Pulmonary artery endothelial cell (primary cell): Measurements from ENCODE around the gene PCDH9. TPM values are rescaled to one million over a fixed set of nuclear protein-coding genes. Genes with fewer than 3 reads are reported as not detected.
"Not testable (repeated sequence)": the region's sequence is repeated elsewhere in the genome, so short reads cannot be mapped to it uniquely, and the experiment has no call there.

Source experiments
- DNase-seq: peaks from one replicate; pipeline ENCODE4 v3.0.0-alpha.2; 2011; ENCODE audit warnings: low read depth, low spot score
- total RNA-seq: library from RNA; depleted of rRNA; stranded (reverse); fragments of >200 nt; gene quantifications from 2 replicates; pipeline ENCODE4 v1.2.3, GENCODE V29; 2014

PCDH9 gene
- total RNA-seq, 1 donor from 2014 or later: 2.9 TPM

DNA sequence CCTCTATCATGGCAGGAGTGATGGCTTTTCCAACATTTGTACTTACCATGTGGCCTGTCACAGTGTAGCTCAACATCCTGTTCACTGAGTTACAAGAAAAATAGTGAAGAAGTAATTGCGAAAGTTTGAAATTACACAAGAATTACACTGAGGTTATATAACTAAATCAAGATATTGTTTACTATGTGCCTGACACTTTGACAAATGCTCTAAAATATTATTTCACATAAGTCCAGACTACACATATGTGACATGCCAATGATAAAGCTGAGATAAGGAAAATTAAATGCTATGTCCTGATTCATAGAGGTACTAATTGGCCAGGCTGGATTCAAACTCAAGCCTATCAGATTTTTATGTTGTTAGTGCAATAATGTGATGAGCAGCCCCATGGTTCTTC lies 451.7 kb downstream of the PCDH9 start:
- no peak for DNase-seq

DNA sequence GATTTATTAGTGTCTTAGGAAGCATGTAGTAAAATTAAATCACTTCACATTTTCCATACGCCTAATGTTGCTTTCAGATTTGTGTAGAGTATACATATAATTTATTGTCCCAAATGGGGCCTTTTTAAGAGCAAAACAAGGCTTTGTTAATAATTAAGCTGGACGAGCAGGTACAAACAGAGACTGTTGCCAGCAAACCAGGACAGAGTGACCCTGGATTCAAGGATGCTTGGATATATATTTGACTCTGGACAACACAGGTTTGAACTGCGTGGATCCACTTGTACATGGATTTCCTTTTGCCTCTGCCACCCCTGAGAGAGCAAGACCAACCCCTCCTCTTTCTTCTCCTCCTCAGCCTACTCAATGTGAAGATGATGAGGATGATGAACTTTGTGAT lies 454.9 kb downstream of the PCDH9 start:
- DNase-seq: no peak

DNA sequence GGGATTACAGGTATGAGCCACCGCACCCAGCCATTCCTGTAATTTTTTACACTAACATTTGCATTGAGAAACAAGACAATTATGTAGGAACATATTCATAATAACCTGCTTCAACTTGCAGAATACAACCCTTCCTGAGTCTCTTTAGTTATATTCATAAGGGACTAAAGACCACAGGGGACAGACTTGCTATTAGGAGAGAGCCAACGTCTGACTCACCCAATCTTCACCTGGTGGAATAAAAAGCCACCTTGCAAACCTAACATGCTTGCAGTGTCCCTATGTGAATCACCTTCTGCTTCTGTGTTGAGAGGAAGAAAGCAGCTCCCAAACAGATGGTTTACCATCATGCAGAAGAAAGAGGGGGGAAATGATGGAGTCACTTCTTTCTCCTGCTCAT lies 456.1 kb downstream of the PCDH9 start:
- DNase-seq: no peak

DNA sequence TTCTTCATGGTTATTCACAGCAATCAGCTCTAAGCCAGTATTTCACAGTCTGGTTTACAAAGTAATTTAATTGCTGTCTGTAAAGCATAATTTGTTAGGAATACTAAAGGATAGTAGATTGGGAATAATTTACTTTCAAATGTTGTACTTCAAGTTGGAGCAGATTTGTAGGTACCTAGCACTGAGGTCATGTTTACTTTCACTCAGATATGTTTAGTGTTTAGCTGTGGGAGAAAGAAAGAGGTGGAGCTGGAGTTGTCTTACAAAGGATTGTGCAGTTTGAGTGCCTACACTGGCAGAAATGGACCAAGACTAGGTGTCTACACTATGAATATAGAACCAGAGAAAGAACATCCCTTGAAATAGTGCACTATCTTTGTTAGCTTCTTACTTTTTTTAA lies 464.6 kb downstream of the PCDH9 start:
- DNase-seq: no peak

DNA sequence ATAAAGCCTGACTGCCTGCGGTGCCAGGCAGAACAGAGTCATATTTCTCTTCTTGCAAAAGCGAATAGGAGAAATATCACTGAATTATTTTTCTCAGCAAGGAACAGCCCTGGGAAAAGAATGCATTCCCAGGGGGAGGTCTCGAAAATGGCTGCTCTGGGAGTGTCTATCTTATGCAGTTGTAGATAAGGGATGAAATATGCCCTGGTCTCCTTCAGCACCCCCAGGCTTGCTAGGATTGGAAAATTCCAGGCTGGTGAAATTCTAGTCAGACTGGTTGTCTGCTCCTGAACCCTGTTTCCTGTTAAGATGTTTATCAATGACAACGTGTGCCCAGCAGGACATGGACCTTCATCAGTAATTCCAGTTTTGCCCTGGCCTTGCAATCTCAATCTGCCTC lies 469.5 kb downstream of the PCDH9 start:
- not testable (repeated sequence) for DNase-seq

DNA sequence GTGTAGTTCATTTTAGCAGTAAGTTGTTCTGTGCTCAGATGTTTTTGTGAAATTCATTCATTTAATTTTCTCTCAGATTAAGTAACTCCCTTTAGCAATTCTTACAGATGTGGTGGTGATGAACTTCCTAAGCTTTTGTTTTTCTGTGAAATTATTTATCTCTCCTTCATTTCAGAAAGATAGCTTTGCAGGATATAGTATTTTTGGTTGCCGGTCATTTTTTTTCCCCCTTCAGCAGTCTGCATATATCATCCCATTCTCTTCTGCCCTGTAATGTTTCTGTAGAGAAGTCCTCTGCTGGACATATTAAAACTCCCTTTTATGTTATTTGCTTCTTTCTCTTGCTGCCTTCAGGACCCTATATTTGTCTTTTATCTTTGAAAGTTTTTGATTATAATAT lies 470.2 kb downstream of the PCDH9 start:
- DNase-seq: no peak

DNA sequence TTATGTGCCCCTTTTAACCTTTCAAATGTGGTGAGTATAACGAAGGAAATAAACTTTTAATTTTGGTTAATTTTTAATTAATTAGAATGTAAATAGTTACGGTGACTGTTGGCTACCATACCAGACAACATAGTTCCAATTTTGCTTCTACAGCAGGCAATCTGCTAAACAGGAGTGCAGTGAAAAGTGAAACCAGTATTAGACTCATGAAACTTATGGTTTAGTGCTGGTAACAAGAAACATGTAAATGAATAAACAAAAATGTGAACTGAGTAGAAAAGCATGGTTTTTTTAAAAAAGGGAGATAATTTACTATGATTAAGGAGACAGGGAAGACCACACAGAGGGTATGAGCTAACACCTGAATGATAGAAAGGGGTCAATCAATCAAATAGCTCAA lies 478.4 kb downstream of the PCDH9 start:
- no peak for DNase-seq

DNA sequence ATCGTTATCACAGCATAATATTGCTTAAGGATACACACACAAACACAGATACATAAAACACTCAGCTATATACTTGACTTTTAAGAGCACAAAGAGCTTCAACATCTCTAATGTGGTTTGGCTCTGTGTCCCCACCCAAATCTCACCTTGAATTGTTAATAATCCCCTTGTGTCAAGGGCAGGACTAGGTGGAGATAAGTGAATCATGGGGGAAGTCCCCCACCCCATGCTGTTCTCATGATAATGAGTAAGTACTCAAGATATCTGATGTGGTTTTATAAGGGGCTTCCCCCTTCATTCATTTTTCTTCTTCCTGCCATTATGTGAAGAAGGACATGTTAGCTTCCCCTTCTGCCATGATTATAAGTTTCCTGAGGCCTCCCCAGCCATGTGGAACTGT lies 481.4 kb downstream of the PCDH9 start:
- DNase-seq: no peak

DNA sequence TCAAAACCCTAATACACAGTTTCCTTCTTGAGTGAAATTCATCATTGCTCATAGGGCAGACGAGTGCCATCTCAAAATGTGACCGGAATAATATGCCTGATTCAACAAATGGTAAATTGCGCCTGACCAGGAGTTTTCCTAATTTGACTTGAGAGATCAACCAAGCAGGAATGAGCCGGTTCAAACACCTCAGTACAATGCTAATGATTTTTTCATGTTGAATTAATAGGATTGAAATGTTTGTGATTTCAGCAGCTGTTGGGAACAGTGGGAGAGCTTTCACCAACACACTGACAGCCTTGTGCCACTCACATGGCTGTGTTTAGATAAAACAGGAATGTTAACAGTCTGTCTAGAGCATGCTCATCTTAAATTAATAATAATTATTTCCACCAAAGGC lies 484.8 kb downstream of the PCDH9 start:
- no peak for DNase-seq

DNA sequence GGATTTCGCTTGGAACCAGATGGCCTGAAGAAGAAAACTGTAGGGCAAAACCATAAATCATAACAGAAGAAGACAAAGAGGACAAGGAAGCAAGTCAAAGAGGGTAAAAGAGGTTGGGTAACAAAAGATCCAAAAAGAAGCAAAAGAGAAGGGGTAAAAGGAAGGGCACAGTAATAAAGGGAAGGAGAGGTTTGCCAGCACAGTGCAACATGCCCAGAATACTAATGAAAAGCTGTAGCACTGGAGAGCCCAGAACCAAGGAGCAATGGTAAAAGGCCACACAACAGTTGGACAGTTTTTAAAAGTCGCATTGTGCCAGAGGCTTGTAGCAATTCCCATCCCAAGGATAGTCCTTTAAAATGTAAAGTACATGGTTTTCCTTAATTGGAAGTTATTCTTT lies 506.6 kb downstream of the PCDH9 start:
- DNase-seq: no peak

DNA sequence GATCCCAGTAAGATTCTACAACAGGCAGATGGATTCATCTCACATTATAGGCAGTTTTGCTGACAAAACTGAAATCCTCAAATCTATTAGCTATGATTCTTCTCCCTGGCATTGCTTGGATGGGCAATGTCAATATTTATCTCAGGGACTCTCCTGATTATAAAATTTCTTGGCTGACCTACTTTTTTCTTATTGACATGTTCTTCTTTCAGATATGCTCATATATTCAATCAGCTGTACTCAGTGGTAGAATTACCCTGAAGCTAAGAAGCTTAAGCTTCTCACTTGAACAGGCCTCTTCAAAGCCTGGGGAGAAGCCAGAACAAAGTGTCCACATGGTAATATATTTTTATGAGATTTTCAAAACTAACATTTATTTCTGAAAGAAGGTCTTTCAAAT lies 513.6 kb downstream of the PCDH9 start:
- no peak for DNase-seq

DNA sequence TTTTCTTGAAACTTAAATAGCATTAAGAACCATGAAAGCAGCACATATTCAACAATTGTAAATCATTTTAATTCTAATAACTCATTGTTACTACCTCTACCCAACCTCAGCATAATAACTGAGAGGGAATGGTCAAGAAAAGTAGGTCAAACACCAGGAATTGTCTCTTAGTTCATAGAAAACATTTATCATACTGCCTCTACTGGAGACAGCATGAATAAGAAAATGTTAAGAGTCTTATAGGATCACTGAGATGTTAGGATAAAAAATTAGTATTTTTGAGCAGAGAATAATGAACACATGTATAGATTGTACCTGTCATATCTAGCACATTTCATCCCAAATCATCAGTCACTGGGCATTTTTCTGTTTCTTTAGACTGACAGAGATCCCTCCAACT lies 515.3 kb downstream of the PCDH9 start:
- DNase-seq: no peak

DNA sequence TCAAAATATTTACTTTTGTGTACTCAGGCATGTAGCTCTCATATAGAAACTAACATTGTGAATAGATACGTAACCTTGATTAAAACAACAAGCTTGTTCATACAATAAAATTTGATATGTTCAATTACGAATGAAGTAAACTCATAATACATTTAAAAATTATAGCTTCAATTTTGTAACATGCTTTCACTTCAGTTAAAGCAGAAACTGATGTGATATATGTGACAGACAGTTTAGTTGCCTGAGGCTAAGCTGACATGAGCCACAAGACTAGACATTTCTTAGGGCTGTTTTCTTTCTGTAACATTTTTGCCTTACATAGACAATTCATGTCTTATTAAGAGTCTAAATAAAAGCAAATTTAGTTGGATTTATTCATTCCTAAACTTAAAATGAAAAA lies 526.0 kb downstream of the PCDH9 start:
- DNase-seq: no peak

DNA sequence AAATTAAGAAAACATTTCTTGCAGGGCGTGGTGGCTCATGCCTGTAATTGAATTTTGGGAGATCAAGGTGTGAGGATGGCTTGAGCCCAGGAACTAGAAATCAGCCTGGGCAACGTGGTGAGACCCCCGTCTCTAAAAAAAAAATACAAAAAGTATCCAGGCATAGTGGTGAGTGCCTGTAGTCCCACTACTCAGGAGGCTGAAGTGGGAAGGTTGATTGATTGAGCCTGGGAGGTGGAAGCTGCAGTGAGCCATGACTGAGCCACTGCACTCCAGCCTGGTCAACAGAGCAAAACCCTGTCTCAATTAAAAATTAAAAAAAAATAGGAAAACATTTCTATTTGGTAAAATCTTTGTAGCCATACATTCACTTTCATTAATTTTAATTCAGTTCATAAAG lies 526.5 kb downstream of the PCDH9 start:
- no peak for DNase-seq

DNA sequence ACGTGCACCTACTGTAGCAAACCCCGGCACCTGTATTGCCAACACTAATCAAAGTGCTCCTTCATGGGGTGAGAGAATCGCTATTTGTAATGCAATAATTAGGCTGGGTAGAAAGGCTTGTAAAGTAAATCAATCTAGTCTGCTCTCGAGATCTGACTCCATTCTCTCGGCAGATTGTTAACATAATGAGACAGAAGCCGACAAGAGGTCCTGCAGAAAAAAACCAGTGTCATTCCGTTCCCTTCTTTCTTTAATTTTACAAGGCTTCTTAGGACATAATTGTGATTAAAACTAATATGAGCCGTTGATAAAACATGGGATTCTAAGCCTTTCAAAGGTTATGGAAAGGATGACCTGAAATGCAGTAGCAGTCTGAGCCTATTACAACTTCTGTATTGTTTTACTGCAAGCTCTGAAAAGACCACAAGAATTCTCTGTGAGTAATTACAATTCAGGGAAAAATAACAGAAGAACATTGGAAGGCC lies 530.0 kb downstream of the PCDH9 start:
- DNase-seq: no peak

DNA sequence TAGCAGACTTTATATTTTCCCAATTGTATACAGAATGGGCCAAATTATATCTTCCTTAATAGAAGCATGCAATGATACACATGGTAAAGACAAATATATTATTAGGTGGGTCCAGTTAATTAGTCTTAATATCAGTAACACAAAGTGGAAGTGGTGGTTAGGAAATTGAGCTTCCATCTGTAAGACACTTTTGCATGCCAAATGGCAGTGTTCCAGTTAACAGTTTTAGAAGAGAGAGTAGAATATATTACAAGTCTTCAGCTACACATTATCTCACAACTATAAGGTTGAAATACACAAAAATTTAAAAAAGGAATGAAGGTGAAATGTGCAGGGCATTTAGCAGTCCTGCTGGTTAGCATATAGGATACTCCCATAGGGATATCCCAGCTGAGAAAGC lies 536.5 kb downstream of the PCDH9 start:
- DNase-seq: no peak

DNA sequence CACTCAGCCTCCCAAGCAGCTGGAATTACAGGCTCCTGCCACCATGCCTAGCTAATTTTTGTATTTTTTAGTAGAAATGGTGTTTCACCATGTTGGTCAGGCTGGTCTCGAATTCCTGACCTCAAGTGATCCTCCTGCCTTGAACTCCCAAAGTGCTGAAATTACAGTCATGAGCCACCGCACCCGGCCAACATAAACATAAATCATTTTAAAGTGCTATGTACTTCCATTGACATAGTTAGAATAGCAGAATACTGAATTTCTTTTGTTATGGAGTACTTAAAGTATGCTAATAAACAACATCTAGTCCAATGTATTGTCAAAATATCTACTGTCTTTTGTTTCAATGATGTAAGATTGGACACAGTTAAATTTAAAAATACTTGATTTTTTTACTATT lies 539.0 kb downstream of the PCDH9 start:
- DNase-seq: no peak

DNA sequence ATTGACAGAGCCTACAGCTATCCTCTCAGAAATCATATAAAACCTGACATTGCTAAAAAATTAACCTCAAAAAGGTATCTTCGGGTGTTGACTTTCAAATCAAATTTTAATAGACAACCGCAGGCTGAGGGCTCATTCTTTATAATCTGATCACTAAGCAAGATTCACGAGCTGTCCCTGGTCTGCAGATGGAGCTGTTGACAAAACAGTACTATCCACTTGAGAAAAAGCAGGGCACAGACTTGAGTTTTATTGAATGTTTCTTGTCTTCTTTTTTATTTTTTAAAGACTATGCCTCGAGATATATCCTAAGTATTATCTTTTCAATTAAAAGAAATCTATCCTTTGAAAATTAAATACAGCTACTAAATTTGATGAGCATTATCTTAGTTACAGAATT lies 540.5 kb downstream of the PCDH9 start:
- no peak for DNase-seq

DNA sequence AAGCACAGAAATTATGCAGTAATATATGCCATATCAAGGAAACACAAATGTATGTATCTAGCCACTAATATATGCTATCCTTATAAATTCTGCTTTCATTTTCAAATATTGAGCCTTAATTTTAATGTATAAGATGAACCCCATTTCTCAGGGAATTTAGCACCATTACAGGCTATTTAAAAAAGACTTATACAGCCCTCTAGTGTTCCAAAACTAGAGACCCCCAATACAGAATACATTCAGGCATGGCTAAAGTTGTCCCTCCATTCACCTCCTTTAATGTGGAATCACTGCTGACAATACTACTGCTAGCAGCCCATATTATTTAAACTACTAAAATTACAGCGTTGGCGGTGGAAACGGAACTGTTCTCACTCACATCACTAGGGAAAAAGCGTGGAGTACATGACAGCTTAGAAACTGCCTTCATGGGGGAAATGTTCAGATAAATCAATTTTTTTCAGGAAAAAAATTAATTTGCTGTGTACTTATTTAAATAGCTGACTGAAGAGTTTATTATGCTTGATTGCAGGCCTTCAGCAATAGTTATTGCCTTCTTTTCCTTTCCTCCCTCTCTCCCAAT lies 541.0 kb downstream of the PCDH9 start:
- DNase-seq: no peak

DNA sequence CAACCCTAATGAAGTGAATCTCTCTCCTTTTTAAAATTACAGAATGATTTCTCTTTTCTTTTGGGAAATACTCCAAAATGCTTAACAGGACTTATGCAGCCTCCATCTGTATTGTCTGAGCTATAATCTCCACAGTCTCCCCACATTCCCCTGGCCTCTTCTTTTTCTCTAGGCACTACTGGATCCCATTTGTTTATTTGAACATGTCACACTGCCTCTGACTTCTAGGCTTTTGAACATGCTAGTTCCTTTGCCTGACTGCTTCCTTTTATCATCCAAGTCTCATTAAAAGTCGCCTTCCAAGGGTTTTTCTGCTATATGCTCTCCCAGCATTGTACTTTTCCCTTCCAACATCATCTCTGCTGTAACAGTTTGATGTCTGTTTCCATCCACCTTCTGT lies 548.7 kb downstream of the PCDH9 start:
- DNase-seq: no peak

DNA sequence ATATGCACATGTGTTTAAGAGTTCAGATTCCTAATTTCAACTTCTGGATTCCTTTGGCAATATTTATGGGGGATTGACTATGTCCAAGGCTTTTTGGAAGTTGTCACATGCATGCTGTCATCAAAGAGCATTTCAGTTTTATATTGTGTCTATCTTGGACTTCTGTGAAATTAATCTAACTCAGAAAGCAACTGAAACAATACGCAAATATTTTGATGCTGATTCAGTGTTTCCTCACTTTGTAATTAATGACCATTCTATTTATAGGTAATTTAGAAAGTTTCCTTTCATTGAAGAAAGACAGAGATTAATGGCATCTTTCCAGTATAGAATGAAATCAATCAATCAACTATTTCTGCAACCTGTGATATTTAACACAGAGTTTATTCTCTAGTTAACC lies 550.1 kb downstream of the PCDH9 start:
- DNase-seq: no peak

DNA sequence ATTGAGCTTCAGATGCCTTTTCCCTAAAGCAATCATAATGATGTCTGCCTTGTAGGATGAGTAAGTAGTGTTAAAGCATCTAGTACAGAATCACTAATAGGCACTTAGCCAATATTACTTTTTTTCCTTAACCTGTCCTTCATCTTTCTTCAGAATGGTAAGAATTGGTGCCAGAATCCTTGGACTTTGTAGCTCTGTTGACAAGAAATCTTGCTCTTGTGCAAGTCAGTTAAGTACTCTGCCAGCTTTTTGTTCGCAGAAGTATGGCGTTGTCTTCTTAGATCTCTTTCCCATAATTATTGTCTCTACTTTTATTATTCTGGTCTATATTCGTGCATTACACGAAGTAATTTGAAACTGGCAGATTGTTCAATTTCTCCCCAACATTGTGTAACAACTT lies 554.5 kb downstream of the PCDH9 start:
- no peak for DNase-seq

DNA sequence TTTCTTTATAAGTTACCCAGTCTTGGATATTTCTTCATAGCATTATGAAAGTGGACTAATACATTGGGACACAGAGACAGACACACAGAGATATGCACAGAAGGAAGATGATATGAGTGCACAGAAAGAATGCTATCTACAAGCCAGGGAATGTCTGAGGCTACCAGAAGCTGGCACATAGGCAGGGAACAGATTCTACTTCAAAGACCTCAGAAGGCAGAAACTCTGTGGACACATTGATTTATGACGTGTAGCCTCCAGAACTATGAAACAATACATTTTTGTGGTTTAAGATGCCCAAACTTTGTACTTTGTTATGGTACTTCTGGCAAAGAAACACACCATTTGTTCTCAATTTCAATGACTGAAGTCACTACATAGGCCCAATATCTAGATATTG lies 556.7 kb downstream of the PCDH9 start:
- DNase-seq: no peak

DNA sequence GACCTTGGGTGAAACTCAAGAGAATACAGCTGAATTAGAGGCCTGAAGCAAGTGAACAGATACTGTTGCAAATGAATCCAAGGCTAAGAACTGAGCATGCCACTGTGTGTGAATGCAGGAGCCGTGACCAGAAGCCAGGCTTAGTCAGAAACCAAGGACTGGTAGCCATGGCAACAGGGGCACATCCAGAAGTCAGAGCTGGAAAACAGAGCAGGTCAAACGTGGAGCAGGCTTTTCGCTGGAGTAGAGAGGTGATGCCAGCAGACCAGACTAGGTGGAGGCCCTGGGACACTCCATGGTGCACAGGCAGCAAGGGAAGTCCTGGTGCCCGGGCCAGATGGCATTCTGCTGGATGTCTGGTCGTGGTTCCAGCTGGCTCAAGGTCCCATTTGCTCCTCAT lies 564.1 kb downstream of the PCDH9 start:
- DNase-seq: no peak
